Prostate gland (tissue), 2 donors: ENCODE measurements around the gene TBC1D22A. TPM values are rescaled to one million over a fixed set of nuclear protein-coding genes. Genes with fewer than 3 reads are reported as not detected.

Experiments used
- DNase-seq: peaks from one replicate; pipeline ENCODE4 v3.0.0-alpha.2; 2019; ENCODE audit warnings: low spot score
- H3K27ac ChIP-seq, 2 donors: fragments of 200-600 bp; sonication (generic); 2 replicates each; pipeline ENCODE4 v1.5.1; 2017 to 2019
- H3K27me3 ChIP-seq: fragments of 200-600 bp; sonication (generic); replicated peaks from 2 replicates; pipeline ENCODE4 v1.5.1; 2019; ENCODE audit not compliant: insufficient read depth
- H3K36me3 ChIP-seq, 2 donors: fragments of 200-600 bp; sonication (generic); 1 replicate in 1 of 2; 2 replicates in 1 of 2; pipeline versions ENCODE4 v1.5.1 to v1.8.1; 2017 to 2019
- H3K4me1 ChIP-seq: fragments of 200-600 bp; sonication (generic); replicated peaks from 2 replicates; pipeline ENCODE4 v1.5.1; 2019
- H3K4me3 ChIP-seq, 2 donors: fragments of 200-600 bp; sonication (generic); 2 replicates each; pipeline ENCODE4 v1.5.1; 2017 to 2019
- H3K9me3 ChIP-seq: fragments of 200-600 bp; sonication (generic); 2 replicates; pipeline ENCODE4 v1.5.1; 2017
- CTCF ChIP-seq, 4 experiments: fragments of 200-600 bp in 2 of 4; fragments of 450-650 bp in 2 of 4; sonication (generic) in 2 of 4; IDR thresholded peaks; 1 replicate in 3 of 4; 2 replicates in 1 of 4; pipeline ENCODE4 v1.5.1; 2016 to 2019; ENCODE audit warnings: antibody characterized with exemption in 4 of 4, mild to moderate bottlenecking in 2 of 4, moderate library complexity in 2 of 4
- POLR2A ChIP-seq: fragments of 450-650 bp; IDR thresholded peaks from one replicate; pipeline ENCODE4 v1.6.1; 2016; ENCODE audit warnings: antibody characterized with exemption, mild to moderate bottlenecking
- POLR2AphosphoS5 ChIP-seq: sonication (generic); formaldehyde crosslinking; IDR thresholded peaks from one replicate; pipeline ENCODE4 v1.6.1; 2017; ENCODE audit warnings: antibody characterized with exemption
- WGBS: methylation state at CpG from one replicate; pipeline ENCODE4 v1.1.5; 2018; 5-methylcytosine and 5-hydroxymethylcytosine counted together
- intact Hi-C: fragments of 100-400 bp; cut with DNase I; formaldehyde crosslinking; loops from one replicate; pipeline ENCODE4 v1.14.2; 2022
- total RNA-seq, 2 donors: library from RNA; depleted of rRNA; stranded (reverse); fragments of >200 nt; gene quantifications; one replicate each; pipeline ENCODE4 v1.1.0, GENCODE V29; 2016

TBC1D22A gene
- total RNA-seq, 2 donors from 2014 or later: 16.0 to 30.7 TPM

- TF ChIP-seq POLR2AphosphoS5: no peak
- no peak for TF ChIP-seq POLR2A
- no peak for TF ChIP-seq CTCF (IDR thresholded peaks at IDR 0.05)
- DNase-seq: no peak
- H3K4me3 ChIP-seq: no peak overlapping the region
- H3K36me3 ChIP-seq: no peaks in the 10 kb centered on the region
- no peaks in the 10 kb centered on the region for H3K9me3 ChIP-seq
- no peaks in the 10 kb centered on the region for H3K27me3 ChIP-seq
- no peaks in the 10 kb centered on the region for H3K4me1 ChIP-seq
- 93% methylated on average over 10 of the region's 10 CpGs for WGBS
- no peak overlapping the region for H3K27ac ChIP-seq
- intact Hi-C loops: no loop called here
These were observed 49.7 kb downstream of the TBC1D22A start for GRCh38 chr22:46812034-46812605.

GRCh38 chr22:46812788-46813187, 50.3 kb downstream of the TBC1D22A start:
- intact Hi-C loops: no loop called here
- Histone ChIP-seq H3K27ac (no peak overlapping the region), H3K27me3 (no peaks in the 10 kb centered on the region), H3K4me1 (no peaks in the 10 kb centered on the region), H3K36me3 (no peaks in the 10 kb centered on the region), H3K9me3 (no peaks in the 10 kb centered on the region), H3K4me3 (no peak overlapping the region)
- WGBS: 90% methylated on average over 13 of the region's 13 CpGs
- no peak for DNase-seq
- TF ChIP-seq POLR2AphosphoS5 (no peak), POLR2A (no peak), CTCF (IDR thresholded peaks at IDR 0.05) (no peak)

GRCh38 chr22:46813816-46814597, 51.6 kb downstream of the TBC1D22A start:
- WGBS: 83% methylated on average over 9 of the region's 9 CpGs
- Histone ChIP-seq H3K9me3 (no peaks in the 10 kb centered on the region), H3K36me3 (no peaks in the 10 kb centered on the region), H3K27ac (no peak overlapping the region), H3K4me3 (no peak overlapping the region), H3K27me3 (no peaks in the 10 kb centered on the region), H3K4me1 (no peaks in the 10 kb centered on the region)
- no peak for DNase-seq
- intact Hi-C loops: no loop called here
- TF ChIP-seq POLR2AphosphoS5: no peak
- no peak for TF ChIP-seq CTCF (IDR thresholded peaks at IDR 0.05)
- TF ChIP-seq POLR2A: no peak

GRCh38 chr22:46815132-46815531, 52.7 kb downstream of the TBC1D22A start:
- TF ChIP-seq CTCF (IDR thresholded peaks at IDR 0.05) (no peak), POLR2AphosphoS5 (no peak), POLR2A (no peak)
- intact Hi-C loops: no loop called here
- Histone ChIP-seq H3K9me3 (no peaks in the 10 kb centered on the region), H3K27me3 (no peaks in the 10 kb centered on the region), H3K4me1 (no peaks in the 10 kb centered on the region), H3K27ac (no peak overlapping the region), H3K36me3 (no peaks in the 10 kb centered on the region), H3K4me3 (no peak overlapping the region)
- 93% methylated on average over 12 of the region's 12 CpGs for WGBS
- no peak for DNase-seq

- no peak overlapping the region for H3K27ac ChIP-seq
- H3K36me3 ChIP-seq: no peaks in the 10 kb centered on the region
- TF ChIP-seq POLR2A (no peak), POLR2AphosphoS5 (no peak), CTCF (IDR thresholded peaks at IDR 0.05) (no peak)
These were observed 53.1 kb downstream of the TBC1D22A start for GRCh38 chr22:46815559-46815895.

More at GRCh38 chr22:46815559-46815895, 53.1 kb downstream of the TBC1D22A start:
- no peak for DNase-seq
- no peaks in the 10 kb centered on the region for H3K9me3 ChIP-seq
- no peaks in the 10 kb centered on the region for H3K4me1 ChIP-seq
- 75% methylated on average over 5 of the region's 5 CpGs for WGBS
- intact Hi-C loops: no loop called here
- H3K27me3 ChIP-seq: no peaks in the 10 kb centered on the region
- no peak overlapping the region for H3K4me3 ChIP-seq
